Astrocyte (in vitro differentiated cells and primary cell): ENCODE measurements around the gene PARP9. TPM values are rescaled to one million over a fixed set of nuclear protein-coding genes. Genes with fewer than 3 reads are reported as not detected.

Experiments used
- DNase-seq: peaks from one replicate; pipeline ENCODE4 v3.0.0-alpha.2; 2010; ENCODE audit warnings: low read depth
- FAIRE-seq: peaks from 2 replicates; lab custom pipeline; 2011; peaks lifted over from hg19 to GRCh38; lab: Jason Lieb, UNC
- H2AFZ ChIP-seq: 2 replicates; pipeline ENCODE4 v1.6.0; 2012; ENCODE audit warnings: low read depth, low read length, inconsistent platforms
- H3K27ac ChIP-seq: 2 replicates; pipeline ENCODE4 v1.5.1; 2011; ENCODE audit warnings: low read depth, low read length, inconsistent platforms
- H3K27me3 ChIP-seq: 2 replicates; pipeline ENCODE4 v1.6.0; 2011; ENCODE audit warnings: low read length, inconsistent platforms; ENCODE audit not compliant: insufficient read depth
- H3K36me3 ChIP-seq: 2 replicates; pipeline ENCODE4 v1.5.1; 2011; ENCODE audit warnings: low read length, inconsistent platforms; ENCODE audit not compliant: insufficient read depth
- H3K4me1 ChIP-seq: 2 replicates; pipeline ENCODE4 v1.5.1; 2011; ENCODE audit warnings: low read length, inconsistent platforms; ENCODE audit not compliant: insufficient read depth
- H3K4me2 ChIP-seq: 2 replicates; pipeline ENCODE4 v1.6.0; 2012; ENCODE audit warnings: low read length, inconsistent platforms
- H3K4me3 ChIP-seq: 2 replicates; pipeline ENCODE4 v1.5.1; 2011; ENCODE audit warnings: low read depth, mild to moderate bottlenecking, low read length, inconsistent platforms; ENCODE audit not compliant: insufficient read depth
- H3K79me2 ChIP-seq: 2 replicates; pipeline ENCODE4 v1.6.0; 2012; ENCODE audit warnings: mild to moderate bottlenecking, low read length, inconsistent platforms; ENCODE audit not compliant: insufficient read depth
- H3K9ac ChIP-seq: 2 replicates; pipeline ENCODE4 v1.6.0; 2012; ENCODE audit warnings: mild to moderate bottlenecking, low read length, inconsistent platforms
- H3K9me3 ChIP-seq: 2 replicates; pipeline ENCODE4 v1.5.1; 2012; ENCODE audit warnings: low read depth, mild to moderate bottlenecking, low read length, inconsistent platforms; ENCODE audit not compliant: insufficient read depth
- H4K20me1 ChIP-seq: 2 replicates; pipeline ENCODE4 v1.6.0; 2012; ENCODE audit warnings: low read length, inconsistent platforms; ENCODE audit not compliant: insufficient read depth
- H3K27ac Mint-ChIP-seq: one replicate; pipeline ENCODE4 v1.8.0; 2021; ENCODE audit warnings: mild to moderate bottlenecking, mixed read lengths; ENCODE audit not compliant: unreplicated experiment
- H3K27me3 Mint-ChIP-seq: one replicate; pipeline ENCODE4 v1.8.0; 2021; ENCODE audit warnings: low read depth, mixed read lengths; ENCODE audit not compliant: unreplicated experiment
- H3K36me3 Mint-ChIP-seq: one replicate; pipeline ENCODE4 v1.8.0; 2021; ENCODE audit warnings: low read depth, mixed read lengths; ENCODE audit not compliant: unreplicated experiment
- H3K4me1 Mint-ChIP-seq: one replicate; pipeline ENCODE4 v1.8.0; 2021; ENCODE audit warnings: low read depth, mixed read lengths; ENCODE audit not compliant: unreplicated experiment
- H3K4me3 Mint-ChIP-seq: one replicate; pipeline ENCODE4 v1.8.0; 2021; ENCODE audit warnings: mild to moderate bottlenecking, moderate library complexity, mixed read lengths; ENCODE audit not compliant: unreplicated experiment
- H3K9me3 Mint-ChIP-seq: one replicate; pipeline ENCODE4 v1.8.0; 2021; ENCODE audit warnings: mild to moderate bottlenecking, mixed read lengths; ENCODE audit not compliant: unreplicated experiment
- CTCF ChIP-seq: IDR thresholded peaks from 2 replicates; pipeline ENCODE4 v1.5.1; 2011; ENCODE audit warnings: low read depth, mild to moderate bottlenecking, inconsistent platforms, low read length, moderate library complexity; ENCODE audit not compliant: insufficient read depth
- EZH2 ChIP-seq: IDR thresholded peaks from 2 replicates; pipeline ENCODE4 v1.6.1; 2012; ENCODE audit warnings: mild to moderate bottlenecking, low read length, inconsistent platforms; ENCODE audit not compliant: insufficient read depth
- total RNA-seq: library from RNA; stranded (reverse); gene quantifications from 2 replicates; pipeline ENCODE4 v1.2.1, GENCODE V29; 2021

The PARP9 gene
- total RNA-seq, 1 donor from 2014 or later = 74.1 TPM

- no peak overlapping the region for H2AFZ ChIP-seq
- H3K4me1 ChIP-seq = peaks cover 9% of the 10 kb centered on the region
- peaks cover 89% of the 10 kb centered on the region for H4K20me1 ChIP-seq
- no peaks in the 10 kb centered on the region for H3K27me3 ChIP-seq
- H3K27ac ChIP-seq = no peak overlapping the region
- Mint-ChIP-seq H3K4me3 (no peak overlapping the region), H3K4me1 (peaks cover 36% of the 10 kb centered on the region), H3K36me3 (peaks cover 10% of the 10 kb centered on the region), H3K27me3 (no peaks in the 10 kb centered on the region), H3K9me3 (no peaks in the 10 kb centered on the region), H3K27ac (no peak overlapping the region)
- no peak for TF ChIP-seq EZH2
- TF ChIP-seq CTCF = no peak
- no peak for DNase-seq
- H3K4me2 ChIP-seq = no peak overlapping the region
- H3K9ac ChIP-seq = no peak overlapping the region
- FAIRE-seq = peak; percentile 34
- no peak overlapping the region for H3K4me3 ChIP-seq
- peaks cover 72% of the 10 kb centered on the region for H3K79me2 ChIP-seq
- H3K36me3 ChIP-seq = no peaks in the 10 kb centered on the region
- no peaks in the 10 kb centered on the region for H3K9me3 ChIP-seq
Measured at GRCh38 chr3:122488262-122488973, 75.7 kb downstream of the PARP9 start.

- peaks cover 78% of the 10 kb centered on the region for H3K79me2 ChIP-seq
- H3K9me3 ChIP-seq = no peaks in the 10 kb centered on the region
- FAIRE-seq (no peak), DNase-seq (peak; percentile 56)
- H4K20me1 ChIP-seq = peaks cover 91% of the 10 kb centered on the region
- TF ChIP-seq CTCF = no peak
- TF ChIP-seq EZH2 = no peak
- peak overlapping the region; percentile 47 for H3K4me2 ChIP-seq
- Mint-ChIP-seq H3K4me1 (peaks cover 46% of the 10 kb centered on the region), H3K4me3 (no peak overlapping the region), H3K27me3 (no peaks in the 10 kb centered on the region), H3K9me3 (no peaks in the 10 kb centered on the region), H3K27ac (peak overlapping the region; percentile 67), H3K36me3 (peaks cover 2% of the 10 kb centered on the region)
- no peaks in the 10 kb centered on the region for H3K36me3 ChIP-seq
- no peaks in the 10 kb centered on the region for H3K27me3 ChIP-seq
- H3K27ac ChIP-seq = no peak overlapping the region
- peaks cover 18% of the 10 kb centered on the region for H3K4me1 ChIP-seq
- H3K4me3 ChIP-seq = no peak overlapping the region
- H2AFZ ChIP-seq = no peak overlapping the region
- no peak overlapping the region for H3K9ac ChIP-seq
Measured at GRCh38 chr3:122484985-122485384, 79.1 kb downstream of the PARP9 start.

- Histone ChIP-seq H3K27ac (no peak overlapping the region), H3K27me3 (no peaks in the 10 kb centered on the region), H2AFZ (no peak overlapping the region), H4K20me1 (peaks cover 92% of the 10 kb centered on the region), H3K36me3 (no peaks in the 10 kb centered on the region), H3K4me2 (no peak overlapping the region), H3K79me2 (peaks cover 87% of the 10 kb centered on the region), H3K9ac (no peak overlapping the region), H3K9me3 (no peaks in the 10 kb centered on the region), H3K4me1 (peaks cover 18% of the 10 kb centered on the region), H3K4me3 (no peak overlapping the region)
- Mint-ChIP-seq H3K9me3 (no peaks in the 10 kb centered on the region), H3K27ac (peak overlapping the region; percentile 71), H3K4me1 (peaks cover 41% of the 10 kb centered on the region), H3K4me3 (no peak overlapping the region), H3K27me3 (no peaks in the 10 kb centered on the region), H3K36me3 (peaks cover under 1% of the 10 kb centered on the region)
- FAIRE-seq = no peak
- TF ChIP-seq CTCF (no peak), EZH2 (no peak)
- no peak for DNase-seq
Measured at GRCh38 chr3:122481390-122481789, 82.7 kb downstream of the PARP9 start.
